HG02763 (cell line): ENCODE measurements around the gene NEGR1.

Experiments
- ATAC-seq: cut with Tn5 transposase; IDR thresholded peaks from one replicate; pipeline ENCODE4 v1.9.1; 2021; ENCODE audit warnings: mild to moderate bottlenecking, moderate library complexity; ENCODE audit not compliant: unreplicated experiment

Gene NEGR1

DNA sequence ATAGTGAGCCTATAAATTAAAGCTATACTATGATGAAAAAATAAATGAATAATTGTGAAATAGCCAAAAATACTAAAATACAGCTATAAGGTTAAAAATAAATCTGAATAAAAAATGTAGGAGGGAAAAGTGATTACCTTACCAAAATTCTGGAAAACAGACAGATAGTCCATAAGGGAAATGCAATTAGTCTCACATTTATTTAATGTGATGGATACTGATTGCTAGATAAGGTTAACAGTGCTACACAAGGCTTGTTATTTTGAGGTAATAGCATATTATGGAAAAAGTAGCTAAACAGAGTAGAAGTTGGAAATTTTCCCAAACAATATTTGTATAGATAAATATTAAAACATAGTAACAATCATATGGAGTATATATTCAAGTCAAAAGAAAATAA is 413.0 kb downstream of the NEGR1 start:
- ATAC-seq = no peak

DNA sequence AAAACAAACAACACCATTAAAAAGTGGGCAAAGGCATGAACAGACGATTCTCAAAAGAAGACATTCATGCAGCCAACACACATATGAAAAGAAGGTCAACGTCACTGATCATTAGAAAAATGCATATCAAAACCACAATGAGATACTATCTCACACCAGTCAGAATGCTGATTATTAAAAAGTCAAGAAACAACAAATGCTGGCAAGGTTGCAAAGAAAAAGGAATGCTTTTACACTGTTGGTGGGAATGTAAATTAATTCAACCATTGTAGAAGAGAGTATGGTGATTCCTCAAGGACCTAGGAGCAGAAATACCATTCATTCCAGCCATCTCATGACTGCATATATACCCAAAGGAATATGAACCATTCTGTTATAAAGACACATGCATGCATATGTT is 419.6 kb downstream of the NEGR1 start:
- no peak for ATAC-seq

DNA sequence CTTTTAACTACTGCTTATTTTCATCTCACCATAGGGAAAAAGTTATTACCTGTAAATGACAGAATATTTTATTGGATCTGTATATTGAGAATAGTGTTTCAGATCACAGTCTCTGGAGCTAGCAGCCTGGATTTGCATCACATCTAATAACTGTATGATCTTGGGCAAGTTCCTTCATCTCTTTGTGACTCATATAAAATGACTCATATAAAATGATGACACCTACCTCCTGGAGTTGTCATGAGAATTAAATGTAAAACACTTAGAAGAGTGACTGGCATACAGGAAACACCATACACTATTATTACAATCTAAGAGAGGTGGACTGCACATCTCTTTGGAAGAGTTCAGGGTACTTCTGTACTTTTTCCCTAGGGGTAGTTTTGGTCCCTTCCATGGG is 421.3 kb downstream of the NEGR1 start:
- ATAC-seq = no peak

- no peak for ATAC-seq
Measured at GRCh38 chr1:71859806-71860205, 422.5 kb downstream of the NEGR1 start.

GRCh38 chr1:71857862-71858261 is 424.5 kb downstream of the NEGR1 start:
- ATAC-seq = no peak

DNA sequence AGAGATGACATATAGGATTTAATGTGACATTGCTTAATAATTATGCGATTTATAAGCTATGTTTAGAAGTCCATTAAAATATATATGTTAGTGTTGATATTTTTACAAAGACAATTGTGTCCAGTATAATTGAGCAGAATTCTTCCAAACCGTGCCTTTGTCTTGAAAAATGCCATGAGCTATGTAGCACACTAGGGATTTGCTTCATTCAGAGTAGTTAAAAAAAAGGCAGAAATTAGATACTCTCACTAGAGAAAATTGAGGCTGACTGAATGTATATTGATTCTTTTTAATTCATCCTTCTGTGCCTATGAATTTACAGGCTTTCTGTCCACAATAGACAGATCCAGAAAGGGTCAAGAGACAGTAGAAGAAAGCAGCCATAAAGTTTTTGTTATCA is 429.0 kb downstream of the NEGR1 start:
- ATAC-seq = no peak

GRCh38 chr1:71850936-71851335 is 431.4 kb downstream of the NEGR1 start:
- ATAC-seq = no peak

GRCh38 chr1:71850515-71850914 is 431.8 kb downstream of the NEGR1 start:
- no peak for ATAC-seq

- ATAC-seq = no peak
Measured at GRCh38 chr1:71843012-71843411, 439.3 kb downstream of the NEGR1 start.

DNA sequence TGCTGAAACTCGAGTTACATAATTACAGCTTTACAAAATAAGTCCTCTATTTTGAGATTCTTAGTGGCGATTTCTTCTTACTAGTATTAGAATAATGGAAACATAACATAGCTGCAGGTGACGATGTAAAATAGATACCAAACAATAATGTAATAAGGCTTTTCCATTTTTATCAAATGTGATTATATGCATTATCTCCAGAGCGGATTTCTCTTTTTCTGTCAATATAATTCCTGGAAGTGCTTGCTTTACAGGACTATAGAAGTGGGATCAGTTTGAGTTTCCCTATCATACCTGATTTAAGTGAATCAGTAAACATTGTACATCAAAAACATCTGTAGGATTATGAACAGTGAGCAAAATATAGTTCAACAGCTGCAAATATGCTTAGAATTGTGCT is 442.5 kb downstream of the NEGR1 start:
- no peak for ATAC-seq

- ATAC-seq = no peak
Measured at GRCh38 chr1:71836904-71837303, 445.4 kb downstream of the NEGR1 start.

- ATAC-seq = peak; percentile 63
Measured at GRCh38 chr1:71835442-71835813, 446.9 kb downstream of the NEGR1 start.

- no peak for ATAC-seq
Measured at GRCh38 chr1:71834601-71835441, 447.5 kb downstream of the NEGR1 start.

- ATAC-seq = no peak
Measured at GRCh38 chr1:71831646-71832045, 450.7 kb downstream of the NEGR1 start.

- ATAC-seq = no peak
Measured at GRCh38 chr1:71829346-71829745, 453.0 kb downstream of the NEGR1 start.

DNA sequence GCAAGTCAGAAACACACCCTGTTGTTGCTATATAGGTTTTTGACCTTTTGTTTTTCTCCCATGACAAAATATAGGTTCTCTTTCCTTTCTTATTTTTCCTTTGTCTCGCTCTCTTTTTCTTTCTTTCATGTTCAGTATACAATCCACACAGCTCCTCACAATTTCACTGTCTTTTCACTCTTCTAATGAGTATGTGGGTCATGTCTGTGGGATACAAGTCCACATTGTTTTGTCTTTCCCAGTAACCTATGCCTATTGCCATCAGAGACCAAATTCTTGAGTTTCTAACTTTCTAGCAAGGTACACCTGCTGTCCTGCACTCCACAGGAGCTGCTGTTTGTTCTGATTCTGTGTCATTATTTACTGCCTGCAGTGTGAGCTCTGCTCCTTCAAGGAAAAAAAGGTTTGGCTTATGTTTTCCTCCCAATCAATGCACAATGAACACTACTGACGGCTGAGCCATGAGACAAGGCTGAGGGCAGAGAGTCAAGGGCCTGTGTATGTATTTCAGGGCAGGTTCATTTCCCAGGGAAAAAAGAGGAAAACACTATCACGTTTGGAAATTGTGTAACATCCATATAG is 453.8 kb downstream of the NEGR1 start:
- ATAC-seq = no peak

DNA sequence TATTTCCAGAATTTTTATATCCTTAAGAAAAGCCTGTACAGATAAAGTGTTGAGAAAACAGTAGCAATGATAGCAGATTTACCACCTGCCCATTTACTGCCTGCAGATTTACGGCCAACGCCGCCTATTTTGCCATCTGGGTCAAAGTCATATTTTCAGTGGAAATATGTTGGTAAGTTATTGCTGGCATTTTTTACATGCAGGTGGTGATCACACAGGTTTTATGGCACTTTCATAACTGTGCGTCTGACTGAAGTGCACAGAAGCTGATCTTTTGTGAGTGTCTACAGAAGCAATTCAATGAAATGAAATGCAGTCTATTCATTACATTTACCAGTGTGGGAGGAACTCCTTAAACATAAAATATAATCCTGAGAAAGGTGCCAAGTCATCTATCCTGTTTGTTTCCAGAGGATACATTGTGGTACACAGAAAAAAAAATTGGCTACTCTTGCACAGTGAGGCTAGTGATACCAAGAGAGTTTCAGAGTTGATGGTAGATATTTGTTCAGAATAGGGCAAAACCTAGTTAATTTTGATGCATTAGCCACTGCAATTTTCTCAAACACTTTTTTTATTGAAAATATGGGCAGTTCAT is 458.5 kb downstream of the NEGR1 start:
- no peak for ATAC-seq

DNA sequence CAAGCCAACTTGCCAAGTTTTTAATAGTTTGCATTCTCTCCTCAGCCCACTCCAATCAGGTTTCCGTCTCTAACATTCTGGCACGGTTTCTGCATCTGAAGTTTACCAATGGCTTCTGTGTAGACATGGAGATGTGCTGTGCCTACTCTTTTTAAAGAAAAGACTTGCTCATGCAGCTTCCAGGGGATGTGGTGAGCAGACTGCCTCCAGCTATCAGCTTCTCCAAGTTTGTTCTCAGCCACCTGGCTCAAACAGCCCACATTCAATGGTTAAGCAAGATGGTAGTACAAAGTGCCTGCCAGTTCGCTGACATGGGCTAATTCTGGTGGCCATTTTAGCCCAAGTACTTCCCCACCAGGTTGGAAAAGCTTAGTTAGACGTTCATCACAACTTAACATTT is 465.3 kb downstream of the NEGR1 start:
- no peak for ATAC-seq

GRCh38 chr1:71809085-71809484 is 473.3 kb downstream of the NEGR1 start:
- no peak for ATAC-seq

- ATAC-seq = no peak
Measured at GRCh38 chr1:71804140-71804539, 478.2 kb downstream of the NEGR1 start.

DNA sequence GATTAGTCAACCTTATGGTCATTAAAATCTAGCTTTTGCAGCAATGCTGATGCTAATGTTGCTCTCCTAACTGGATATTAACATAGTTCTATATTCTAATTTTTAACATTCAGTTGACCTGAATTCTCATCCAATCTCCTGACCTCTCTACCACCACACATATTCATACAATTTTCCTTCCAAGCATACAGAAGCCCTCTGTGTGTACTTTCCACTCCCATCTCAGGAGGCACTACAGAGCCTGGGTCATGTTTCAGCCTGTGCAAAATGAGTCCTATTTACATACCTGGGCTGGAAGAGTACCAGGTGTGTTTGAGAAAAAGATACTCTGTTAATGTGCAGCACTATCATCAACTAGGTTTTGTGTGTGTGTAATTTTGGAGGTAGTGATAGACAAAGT is 486.3 kb downstream of the NEGR1 start:
- no peak for ATAC-seq

- no peak for ATAC-seq
Measured at GRCh38 chr1:71792264-71792663, 490.1 kb downstream of the NEGR1 start.
